HL-60 (cell line): ENCODE measurements around the gene GP1BA.

Source experiments
- DNase-seq, 2 experiments: peaks; one replicate each; pipeline ENCODE4 v3.0.0-alpha.2; 2010 to 2020; ENCODE audit warnings: low read depth in 1 of 2, low spot score in 1 of 2
- H3K27ac ChIP-seq: fragments of 250-450 bp; sonication (Bioruptor Pico); replicated peaks from 2 replicates; pipeline ENCODE4 v1.5.1; 2020; ENCODE audit warnings: mild to moderate bottlenecking, moderate library complexity
- H3K27me3 ChIP-seq: fragments of 250-450 bp; sonication (Bioruptor Pico); 2 replicates; pipeline ENCODE4 v1.5.1; 2021; ENCODE audit warnings: mild to moderate bottlenecking, moderate library complexity; ENCODE audit not compliant: insufficient read depth, poor library complexity, severe bottlenecking
- H3K4me3 ChIP-seq: replicated peaks from 2 replicates; pipeline ENCODE4 v1.5.1; 2011; ENCODE audit warnings: mild to moderate bottlenecking, control low read depth, low read length; ENCODE audit not compliant: insufficient read depth
- CTCF ChIP-seq: IDR thresholded peaks from one replicate; pipeline ENCODE4 v1.5.1; 2011; ENCODE audit warnings: low read length, control low read depth, inconsistent platforms; ENCODE audit not compliant: insufficient read depth
- GABPA ChIP-seq: IDR thresholded peaks from 2 replicates; pipeline ENCODE4 v1.6.1; 2012; ENCODE audit warnings: low read depth
- POLR2AphosphoS5 ChIP-seq: IDR thresholded peaks from 2 replicates; pipeline ENCODE4 v1.6.1; 2012; ENCODE audit warnings: low read depth
- SPI1 ChIP-seq: IDR thresholded peaks from 2 replicates; pipeline ENCODE4 v1.6.1; 2012; ENCODE audit warnings: low read depth, mild to moderate bottlenecking, borderline replicate concordance
- TF ChIP-seq, protein P1 (sequence below): IDR thresholded peaks from 2 replicates; pipeline ENCODE4 v1.6.1; 2012; ENCODE audit warnings: low read depth; ENCODE audit not compliant: insufficient replicate concordance

Gene GP1BA

DNA sequence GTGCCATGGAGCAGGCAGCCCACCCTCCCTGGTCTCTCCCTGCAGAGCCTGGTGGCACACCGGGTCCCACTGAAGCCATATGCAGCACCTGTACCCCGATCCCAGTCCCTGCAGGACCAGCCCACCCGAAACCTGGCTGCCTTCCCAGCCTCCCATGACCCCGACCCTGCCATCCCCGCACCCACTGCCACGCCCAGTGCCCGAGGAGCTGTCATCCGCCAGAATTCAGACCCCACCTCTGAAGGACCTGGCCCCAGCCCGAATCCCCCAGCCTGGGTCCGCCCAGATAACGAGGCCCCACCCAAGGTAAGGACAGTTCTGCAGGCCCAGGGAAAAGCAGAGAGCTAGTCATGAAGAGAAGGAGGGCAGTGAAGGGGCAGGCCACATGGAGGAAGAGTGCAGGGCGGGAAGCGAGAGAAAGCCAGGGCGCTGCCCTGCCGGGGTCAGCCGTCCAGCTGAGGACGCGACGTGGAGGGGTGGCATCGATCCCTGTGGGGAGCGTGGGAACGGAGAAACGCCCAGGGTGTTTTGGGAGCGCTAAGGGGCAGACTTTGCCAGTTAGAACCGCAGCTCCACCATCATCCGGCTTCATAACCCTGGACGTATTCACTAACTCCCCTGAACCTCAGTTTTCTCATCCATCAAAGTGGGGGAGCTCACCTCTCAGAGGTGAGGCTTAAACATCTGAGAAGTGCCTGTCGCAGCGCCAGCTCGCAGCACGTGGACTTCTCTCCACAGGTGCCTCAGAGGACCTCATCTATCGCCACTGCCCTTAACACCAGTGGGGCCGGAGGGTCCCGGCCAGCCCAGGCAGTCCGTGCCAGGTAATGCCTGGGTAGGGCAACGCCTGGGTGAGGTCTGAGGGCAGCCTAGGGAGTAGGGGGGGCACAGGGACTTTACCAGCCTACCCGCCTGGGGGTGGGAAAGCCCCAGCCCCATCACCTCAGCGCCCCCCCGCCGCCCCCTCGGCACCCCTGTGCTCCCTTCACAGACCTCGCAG, 40.4 kb upstream of the GP1BA start:
- Histone ChIP-seq H3K27me3 (no peaks in the 10 kb centered on the region), H3K4me3 (no peak overlapping the region), H3K27ac (no peak overlapping the region)
- TF ChIP-seq, protein P1, sequence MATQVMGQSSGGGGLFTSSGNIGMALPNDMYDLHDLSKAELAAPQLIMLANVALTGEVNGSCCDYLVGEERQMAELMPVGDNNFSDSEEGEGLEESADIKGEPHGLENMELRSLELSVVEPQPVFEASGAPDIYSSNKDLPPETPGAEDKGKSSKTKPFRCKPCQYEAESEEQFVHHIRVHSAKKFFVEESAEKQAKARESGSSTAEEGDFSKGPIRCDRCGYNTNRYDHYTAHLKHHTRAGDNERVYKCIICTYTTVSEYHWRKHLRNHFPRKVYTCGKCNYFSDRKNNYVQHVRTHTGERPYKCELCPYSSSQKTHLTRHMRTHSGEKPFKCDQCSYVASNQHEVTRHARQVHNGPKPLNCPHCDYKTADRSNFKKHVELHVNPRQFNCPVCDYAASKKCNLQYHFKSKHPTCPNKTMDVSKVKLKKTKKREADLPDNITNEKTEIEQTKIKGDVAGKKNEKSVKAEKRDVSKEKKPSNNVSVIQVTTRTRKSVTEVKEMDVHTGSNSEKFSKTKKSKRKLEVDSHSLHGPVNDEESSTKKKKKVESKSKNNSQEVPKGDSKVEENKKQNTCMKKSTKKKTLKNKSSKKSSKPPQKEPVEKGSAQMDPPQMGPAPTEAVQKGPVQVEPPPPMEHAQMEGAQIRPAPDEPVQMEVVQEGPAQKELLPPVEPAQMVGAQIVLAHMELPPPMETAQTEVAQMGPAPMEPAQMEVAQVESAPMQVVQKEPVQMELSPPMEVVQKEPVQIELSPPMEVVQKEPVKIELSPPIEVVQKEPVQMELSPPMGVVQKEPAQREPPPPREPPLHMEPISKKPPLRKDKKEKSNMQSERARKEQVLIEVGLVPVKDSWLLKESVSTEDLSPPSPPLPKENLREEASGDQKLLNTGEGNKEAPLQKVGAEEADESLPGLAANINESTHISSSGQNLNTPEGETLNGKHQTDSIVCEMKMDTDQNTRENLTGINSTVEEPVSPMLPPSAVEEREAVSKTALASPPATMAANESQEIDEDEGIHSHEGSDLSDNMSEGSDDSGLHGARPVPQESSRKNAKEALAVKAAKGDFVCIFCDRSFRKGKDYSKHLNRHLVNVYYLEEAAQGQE: no peak
- TF ChIP-seq POLR2AphosphoS5 (no peak), CTCF (no peak), GABPA (no peak), SPI1 (no peak)
- no peak for DNase-seq

DNA sequence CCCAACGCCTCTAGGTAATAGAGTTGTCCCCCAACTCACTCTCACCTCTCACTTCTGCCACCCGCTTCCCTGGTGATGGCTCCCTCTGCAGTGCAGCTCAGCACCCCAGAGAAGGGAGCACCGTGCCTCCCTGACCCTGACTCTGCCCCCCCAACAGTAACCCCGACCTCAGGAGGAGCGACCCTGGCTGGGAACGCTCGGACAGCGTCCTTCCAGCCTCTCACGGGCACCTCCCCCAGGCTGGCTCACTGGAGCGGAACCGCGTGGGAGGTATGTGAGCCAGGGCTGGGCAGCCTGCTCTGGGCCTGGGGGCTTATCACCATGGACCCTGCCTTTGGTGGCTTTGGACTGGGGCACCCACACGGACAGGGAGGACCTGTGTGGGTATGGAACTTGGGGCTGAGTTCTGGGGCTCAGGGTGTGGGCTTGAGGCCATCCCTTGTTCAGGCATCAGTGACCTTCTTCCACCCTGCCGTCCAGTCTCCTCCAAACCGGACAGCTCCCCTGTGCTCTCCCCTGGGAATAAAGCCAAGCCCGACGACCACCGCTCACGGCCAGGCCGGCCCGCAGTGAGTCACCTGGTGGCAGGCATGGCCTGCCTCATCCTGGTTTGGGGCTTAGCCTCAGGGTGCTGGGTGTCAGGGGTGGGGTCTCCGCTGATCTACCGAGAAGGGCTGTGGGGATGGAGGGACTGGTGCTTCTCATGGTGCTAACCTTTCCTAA, 39.4 kb upstream of the GP1BA start:
- TF ChIP-seq, protein P1: no peak
- no peak for TF ChIP-seq SPI1
- TF ChIP-seq POLR2AphosphoS5: no peak
- no peak for TF ChIP-seq CTCF
- TF ChIP-seq GABPA: no peak
- no peak for DNase-seq
- no peak overlapping the region for H3K27ac ChIP-seq
- H3K27me3 ChIP-seq: no peaks in the 10 kb centered on the region
- no peak overlapping the region for H3K4me3 ChIP-seq

DNA sequence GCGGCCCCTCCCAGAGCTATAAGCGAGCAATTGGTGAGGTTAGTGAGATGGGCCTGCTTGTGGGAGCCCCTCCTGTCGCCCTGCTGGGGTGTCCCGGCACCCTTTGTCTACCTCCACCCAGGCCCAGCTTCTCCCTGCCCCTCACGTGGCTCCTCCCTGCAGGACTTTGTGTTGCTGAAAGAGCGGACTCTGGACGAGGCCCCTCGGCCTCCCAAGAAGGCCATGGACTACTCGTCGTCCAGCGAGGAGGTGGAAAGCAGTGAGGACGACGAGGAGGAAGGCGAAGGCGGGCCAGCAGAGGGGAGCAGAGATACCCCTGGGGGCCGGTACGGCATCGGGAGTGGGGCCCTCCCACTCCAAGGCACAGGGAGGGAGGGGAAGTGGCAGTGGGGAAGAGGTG, 38.8 kb upstream of the GP1BA start:
- TF ChIP-seq CTCF (no peak), POLR2AphosphoS5 (no peak), SPI1 (no peak), GABPA (no peak)
- TF ChIP-seq, protein P1: no peak
- no peak overlapping the region for H3K4me3 ChIP-seq
- H3K27ac ChIP-seq: no peak overlapping the region
- no peak for DNase-seq
- H3K27me3 ChIP-seq: no peaks in the 10 kb centered on the region
